Stimulated activated CD4-positive, alpha-beta T cell treated with anti-CD3 and anti-CD28 coated beads, Interleukin-1b, Interleukin-23, amount 100 ng/mL, for 4 hours (primary cell): ENCODE data around the gene ERICH6B.

ENCODE experiments used
- DNase-seq, 2 donors: peaks; one replicate each; pipeline ENCODE4 v3.0.0-alpha.2; 2020; ENCODE audit warnings: low read depth in 2 of 2

Gene ERICH6B

GRCh38 chr13:45500492-45501174 is 114.9 kb downstream of the ERICH6B start:
- no peak for DNase-seq

DNA sequence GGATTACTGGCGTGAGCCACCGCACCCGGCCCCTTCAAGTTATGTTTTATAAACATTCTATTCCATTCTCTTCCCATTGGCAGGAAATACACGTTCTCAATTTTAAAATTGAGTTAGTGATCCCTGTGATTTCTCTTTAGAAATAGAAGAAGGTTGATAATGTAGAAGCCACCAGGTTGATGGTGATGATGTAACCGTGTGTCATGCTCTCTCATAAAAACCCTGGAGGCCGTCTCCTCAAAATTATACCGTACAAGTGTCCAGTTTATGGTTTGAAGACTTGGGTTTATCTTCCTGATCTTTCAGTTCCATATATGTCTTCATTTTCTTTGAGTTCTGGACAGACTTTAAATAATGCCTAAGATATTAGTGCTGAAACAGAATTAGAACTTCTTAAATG is 118.6 kb downstream of the ERICH6B start:
- no peak for DNase-seq

- DNase-seq, result no peak
Measured at GRCh38 chr13:45492538-45492937, 123.0 kb downstream of the ERICH6B start.
